Astrocyte of the cerebellum (primary cell): ENCODE data around the gene KIDINS220.

Experiments used
- DNase-seq: peaks from one replicate; pipeline ENCODE4 v3.0.0-alpha.2; 2011; ENCODE audit warnings: low read depth
- H3K4me3 ChIP-seq: 2 replicates; pipeline ENCODE4 v1.5.1; 2011; ENCODE audit warnings: mild to moderate bottlenecking, low read depth, low read length, moderate library complexity
- CTCF ChIP-seq: IDR thresholded peaks from 2 replicates; pipeline ENCODE4 v1.5.1; 2012; ENCODE audit warnings: low read length, low read depth, moderate library complexity, mild to moderate bottlenecking; ENCODE audit errors: missing control alignments
- in situ Hi-C: cut with HindIII; loops from 2 replicates; pipeline ENCODE4 v1.10.0; 2017; ENCODE audit warnings: low sequenced_read_pairs

KIDINS220 gene

GRCh38 chr2:8863331-8863953 is 26.0 kb upstream of the KIDINS220 start:
- no peak overlapping the region for H3K4me3 ChIP-seq
- TF ChIP-seq CTCF, result no peak
- in situ Hi-C loops, result loop anchor here (25.0 kb wide), 1 partner anchor 499 kb away; no protein-coding TSS in a partner anchor
- no peak for DNase-seq

GRCh38 chr2:8862230-8862629 is 24.8 kb upstream of the KIDINS220 start:
- in situ Hi-C loops, result loop anchor here (25.0 kb wide), 1 partner anchor 500 kb away; no protein-coding TSS in a partner anchor
- H3K4me3 ChIP-seq, result no peak overlapping the region
- no peak for DNase-seq
- TF ChIP-seq CTCF, result no peak

DNA sequence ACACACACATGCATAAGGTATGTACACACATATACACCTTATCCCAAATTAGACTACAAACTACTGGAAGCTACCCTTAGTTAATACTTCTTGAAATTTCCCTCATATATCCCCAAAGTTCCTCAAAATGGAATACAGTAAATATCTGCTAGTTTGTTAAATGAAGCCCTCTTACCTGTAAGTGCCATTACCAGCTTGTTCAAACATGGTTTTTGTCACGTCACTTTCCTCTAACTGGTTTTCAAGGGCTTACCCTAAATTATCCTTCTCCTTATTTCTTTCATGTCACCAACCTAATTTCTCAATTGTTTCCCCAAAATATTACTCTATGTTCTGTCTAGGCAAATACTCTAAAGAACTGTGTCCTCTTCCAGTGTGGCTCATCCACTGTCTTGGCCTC is 24.4 kb upstream of the KIDINS220 start:
- no peak overlapping the region for H3K4me3 ChIP-seq
- no peak for DNase-seq
- in situ Hi-C loops, result loop anchor here (25.0 kb wide), 1 partner anchor 501 kb away; no protein-coding TSS in a partner anchor
- no peak for TF ChIP-seq CTCF

- DNase-seq, result no peak
- TF ChIP-seq CTCF, result no peak
- H3K4me3 ChIP-seq, result no peak overlapping the region
- in situ Hi-C loops, result loop anchor here (25.0 kb wide), 1 partner anchor 502 kb away; no protein-coding TSS in a partner anchor
These were observed 22.8 kb upstream of the KIDINS220 start for GRCh38 chr2:8860239-8860638.

- no peak for TF ChIP-seq CTCF
- DNase-seq, result no peak
- in situ Hi-C loops, result loop anchor here (25.0 kb wide), 1 partner anchor 503 kb away; no protein-coding TSS in a partner anchor
- no peak overlapping the region for H3K4me3 ChIP-seq
These were observed 21.5 kb upstream of the KIDINS220 start for GRCh38 chr2:8858910-8859309.

DNA sequence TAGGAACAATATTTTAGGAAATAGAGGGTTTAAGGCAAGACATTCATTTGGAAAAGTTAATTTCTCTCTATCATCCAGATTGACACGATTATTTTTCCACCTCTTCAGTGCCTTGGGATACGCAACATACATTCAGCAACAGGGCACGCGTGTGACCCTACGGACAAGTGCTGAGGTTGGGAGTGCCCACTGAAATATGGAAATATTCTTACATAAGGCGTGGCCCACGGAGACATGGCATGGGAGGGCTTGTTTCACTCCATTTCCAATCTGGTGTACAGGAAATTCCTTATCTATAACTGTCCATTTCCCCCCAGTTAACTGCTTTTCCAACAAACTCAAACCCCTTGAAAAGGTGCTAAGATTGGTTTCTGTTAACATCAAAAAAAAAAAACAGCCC is 20.9 kb upstream of the KIDINS220 start:
- TF ChIP-seq CTCF, result no peak
- in situ Hi-C loops, result loop anchor here (25.0 kb wide), 1 partner anchor 504 kb away; no protein-coding TSS in a partner anchor
- no peak overlapping the region for H3K4me3 ChIP-seq
- no peak for DNase-seq

DNA sequence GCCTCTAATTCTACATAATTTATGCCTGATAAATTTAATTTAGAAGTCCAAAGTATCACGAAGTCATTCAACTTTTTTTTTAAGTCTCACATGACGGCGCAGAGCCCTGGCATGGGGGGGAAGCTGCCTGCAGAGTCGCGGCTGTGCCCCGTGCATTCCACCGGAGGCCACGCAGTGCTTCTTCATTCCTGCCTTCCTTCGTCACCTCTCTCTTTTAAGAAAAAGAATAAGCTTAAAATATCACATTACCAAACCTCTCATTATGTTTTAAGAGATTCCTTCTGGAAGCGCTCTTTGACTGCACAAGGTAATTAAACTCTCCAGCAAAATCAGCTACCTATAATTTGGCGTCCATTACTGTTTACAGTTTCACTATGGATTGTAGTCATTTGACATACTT is 20.3 kb upstream of the KIDINS220 start:
- no peak for DNase-seq
- in situ Hi-C loops, result loop anchor here (25.0 kb wide), 1 partner anchor 505 kb away; no protein-coding TSS in a partner anchor
- no peak overlapping the region for H3K4me3 ChIP-seq
- no peak for TF ChIP-seq CTCF
